Chondrocyte (in vitro differentiated cells): ENCODE measurements around the gene SLC6A19. TPM values are rescaled to one million over a fixed set of nuclear protein-coding genes. Genes with fewer than 3 reads are reported as not detected.

Experiments
- DNase-seq: peaks from one replicate; pipeline ENCODE4 v3.0.0; 2021; ENCODE audit warnings: mixed read lengths, low spot score
- H3K27ac Mint-ChIP-seq: one replicate; pipeline ENCODE4 v1.8.0; 2021; ENCODE audit warnings: mild to moderate bottlenecking, moderate library complexity, mixed read lengths; ENCODE audit not compliant: unreplicated experiment
- H3K27me3 Mint-ChIP-seq: 2 replicates; pipeline ENCODE4 v1.8.0; 2021; ENCODE audit warnings: low read depth, mixed read lengths
- H3K36me3 Mint-ChIP-seq: 2 replicates; pipeline ENCODE4 v1.8.0; 2021; ENCODE audit warnings: low read depth, mixed read lengths
- H3K4me1 Mint-ChIP-seq: 2 replicates; pipeline ENCODE4 v1.8.0; 2021; ENCODE audit warnings: low read depth, mild to moderate bottlenecking, mixed read lengths
- H3K4me3 Mint-ChIP-seq: one replicate; pipeline ENCODE4 v1.8.0; 2021; ENCODE audit warnings: mild to moderate bottlenecking, moderate library complexity, mixed read lengths; ENCODE audit not compliant: unreplicated experiment
- H3K9me3 Mint-ChIP-seq: 2 replicates; pipeline ENCODE4 v1.8.0; 2021; ENCODE audit warnings: low read depth, mixed read lengths
- CTCF ChIP-seq: fragments of 200-600 bp; sonication (generic); IDR thresholded peaks from 2 replicates; pipeline ENCODE4 v1.5.0; 2021; ENCODE audit warnings: antibody characterized with exemption, mild to moderate bottlenecking, moderate library complexity
- long read RNA-seq: library from polyadenylated mRNA; stranded (forward); transcript quantifications from one replicate; pipeline ENCODE4 v2.0.0, GENCODE V29; 2021
- total RNA-seq: library from RNA; stranded (reverse); gene quantifications from 3 replicates; pipeline ENCODE4 v1.2.1, GENCODE V29; 2021

SLC6A19 gene
- not detected in 3 replicates for total RNA-seq
- long read RNA-seq = 0 reads

GRCh38 chr5:1201327-1202025 is at the start of gene SLC6A19:
Gene SLC6A19, plus strand, starts transcription at chr5:1201595. Its CDS starts 56 bp downstream, at chr5:1201651.
- Mint-ChIP-seq H3K36me3 (no peaks in the 10 kb centered on the region), H3K27me3 (peaks cover 28% of the 10 kb centered on the region), H3K9me3 (no peaks in the 10 kb centered on the region), H3K4me1 (no peaks in the 10 kb centered on the region), H3K27ac (no peak within 1 kb of the TSS), H3K4me3 (no peak within 1 kb of the TSS)
- DNase-seq = peak; percentile 94
- no peak for TF ChIP-seq CTCF

DNA sequence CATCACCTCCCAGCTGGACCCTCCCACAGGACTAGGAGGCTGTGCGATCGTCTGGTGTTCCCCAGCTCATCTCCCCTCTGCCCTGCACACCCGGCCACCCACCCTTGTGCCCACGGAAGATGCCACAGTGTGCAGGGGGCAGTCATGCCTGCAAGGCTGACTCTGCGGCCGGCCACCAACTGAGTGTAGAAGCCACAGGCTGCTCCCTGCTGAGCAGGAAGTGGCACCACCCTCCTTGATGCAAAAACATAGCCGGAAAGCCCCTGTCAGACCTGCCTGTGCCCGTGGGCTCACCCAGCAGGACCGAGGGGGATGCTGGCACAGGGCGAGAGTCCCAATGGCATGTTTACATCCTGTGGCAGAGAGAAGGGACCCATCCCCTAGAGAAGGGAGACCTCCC is 49.2 kb upstream of the SLC6A19 start:
- no peaks in the 10 kb centered on the region for H3K4me1 Mint-ChIP-seq
- no peak for DNase-seq
- H3K27me3 Mint-ChIP-seq = peaks cover 51% of the 10 kb centered on the region
- no peak for TF ChIP-seq CTCF
- H3K27ac Mint-ChIP-seq = no peak overlapping the region
- no peaks in the 10 kb centered on the region for H3K36me3 Mint-ChIP-seq
- no peak overlapping the region for H3K4me3 Mint-ChIP-seq
- H3K9me3 Mint-ChIP-seq = no peaks in the 10 kb centered on the region

GRCh38 chr5:1152771-1153282 is 48.6 kb upstream of the SLC6A19 start:
- H3K27me3 Mint-ChIP-seq = peaks cover 54% of the 10 kb centered on the region
- no peak overlapping the region for H3K4me3 Mint-ChIP-seq
- H3K36me3 Mint-ChIP-seq = no peaks in the 10 kb centered on the region
- no peak overlapping the region for H3K27ac Mint-ChIP-seq
- TF ChIP-seq CTCF = no peak
- no peak for DNase-seq
- no peaks in the 10 kb centered on the region for H3K9me3 Mint-ChIP-seq
- no peaks in the 10 kb centered on the region for H3K4me1 Mint-ChIP-seq

- no peak for TF ChIP-seq CTCF
- Mint-ChIP-seq H3K27ac (no peak overlapping the region), H3K9me3 (no peaks in the 10 kb centered on the region), H3K4me1 (no peaks in the 10 kb centered on the region), H3K27me3 (peaks cover 57% of the 10 kb centered on the region), H3K4me3 (no peak overlapping the region), H3K36me3 (no peaks in the 10 kb centered on the region)
- DNase-seq = no peak
Observed at GRCh38 chr5:1153428-1153827, 48.0 kb upstream of the SLC6A19 start.

DNA sequence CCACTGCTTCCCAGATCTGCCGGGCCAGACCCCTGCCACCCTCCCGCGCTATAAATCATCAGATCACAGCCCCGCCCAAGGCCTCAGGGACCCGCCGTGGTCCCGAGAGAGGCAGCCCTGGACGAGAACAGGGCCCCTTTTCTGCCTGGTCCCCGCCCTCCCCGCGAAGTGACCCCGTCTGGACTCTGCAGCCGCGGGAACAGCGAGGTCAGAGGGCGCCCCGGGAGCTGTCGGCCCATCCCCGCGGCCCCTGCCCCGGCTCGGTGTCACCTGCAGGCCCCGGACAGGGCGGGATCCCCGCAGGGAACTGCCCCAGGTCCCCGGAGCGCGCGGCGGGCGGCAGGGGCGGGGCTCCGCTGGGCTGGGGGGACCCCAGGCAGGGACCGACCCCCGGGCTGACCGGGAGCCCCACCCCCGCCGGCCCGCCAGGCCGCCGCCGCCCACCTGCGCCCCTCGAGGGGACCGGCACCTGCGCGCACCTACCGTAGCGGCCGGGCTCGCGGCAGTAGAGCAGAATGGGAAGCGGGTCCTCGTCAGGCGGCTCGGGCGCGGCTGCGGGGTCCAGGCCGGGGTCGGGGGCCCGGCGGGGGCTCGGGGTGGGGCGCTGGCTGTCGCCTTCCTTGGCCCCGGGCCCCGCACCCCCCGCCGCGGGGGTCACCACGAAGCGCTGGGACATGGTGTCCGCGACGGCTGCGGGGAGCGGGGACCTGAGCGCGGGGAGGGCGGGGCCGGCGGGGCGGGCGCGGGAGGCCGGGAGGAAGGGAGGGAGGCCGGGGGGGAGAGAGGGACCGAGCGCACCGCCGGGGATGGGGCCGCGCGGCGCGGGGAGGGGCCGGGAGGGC is 46.0 kb upstream of the SLC6A19 start:
- Mint-ChIP-seq H3K27me3 (peaks cover 66% of the 10 kb centered on the region), H3K27ac (no peak overlapping the region), H3K4me3 (no peak overlapping the region), H3K36me3 (no peaks in the 10 kb centered on the region), H3K9me3 (no peaks in the 10 kb centered on the region), H3K4me1 (no peaks in the 10 kb centered on the region)
- no peak for DNase-seq
- no peak for TF ChIP-seq CTCF
